HG02981 (cell line): ENCODE measurements around the gene LRCH4.
A peak's percentile ranks its signal among the peaks of the same experiment; 100 is the strongest.

Source experiments
- ATAC-seq: cut with Tn5 transposase; IDR thresholded peaks from one replicate; pipeline ENCODE4 v1.9.1; 2021; ENCODE audit warnings: mild to moderate bottlenecking, moderate library complexity; ENCODE audit not compliant: unreplicated experiment

The LRCH4 gene

DNA sequence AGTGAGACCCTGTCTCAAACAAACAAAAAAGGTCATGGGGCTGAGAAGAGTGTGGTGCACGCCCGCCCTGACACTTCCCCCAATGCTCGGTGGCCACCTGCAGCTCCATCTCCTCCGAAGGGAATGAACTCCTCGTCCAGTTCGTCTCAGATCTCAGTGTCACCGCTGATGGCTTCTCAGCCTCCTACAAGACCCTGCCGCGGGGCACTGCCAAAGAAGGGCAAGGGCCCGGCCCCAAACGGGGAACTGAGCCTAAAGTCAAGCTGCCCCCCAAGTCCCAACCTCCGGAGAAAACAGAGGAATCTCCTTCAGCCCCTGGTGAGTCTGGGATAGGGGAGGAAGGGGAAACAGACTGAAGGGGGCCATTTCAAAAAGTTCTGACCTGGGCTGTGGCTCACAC lies 20.4 kb upstream of the LRCH4 start:
- ATAC-seq, result no peak

DNA sequence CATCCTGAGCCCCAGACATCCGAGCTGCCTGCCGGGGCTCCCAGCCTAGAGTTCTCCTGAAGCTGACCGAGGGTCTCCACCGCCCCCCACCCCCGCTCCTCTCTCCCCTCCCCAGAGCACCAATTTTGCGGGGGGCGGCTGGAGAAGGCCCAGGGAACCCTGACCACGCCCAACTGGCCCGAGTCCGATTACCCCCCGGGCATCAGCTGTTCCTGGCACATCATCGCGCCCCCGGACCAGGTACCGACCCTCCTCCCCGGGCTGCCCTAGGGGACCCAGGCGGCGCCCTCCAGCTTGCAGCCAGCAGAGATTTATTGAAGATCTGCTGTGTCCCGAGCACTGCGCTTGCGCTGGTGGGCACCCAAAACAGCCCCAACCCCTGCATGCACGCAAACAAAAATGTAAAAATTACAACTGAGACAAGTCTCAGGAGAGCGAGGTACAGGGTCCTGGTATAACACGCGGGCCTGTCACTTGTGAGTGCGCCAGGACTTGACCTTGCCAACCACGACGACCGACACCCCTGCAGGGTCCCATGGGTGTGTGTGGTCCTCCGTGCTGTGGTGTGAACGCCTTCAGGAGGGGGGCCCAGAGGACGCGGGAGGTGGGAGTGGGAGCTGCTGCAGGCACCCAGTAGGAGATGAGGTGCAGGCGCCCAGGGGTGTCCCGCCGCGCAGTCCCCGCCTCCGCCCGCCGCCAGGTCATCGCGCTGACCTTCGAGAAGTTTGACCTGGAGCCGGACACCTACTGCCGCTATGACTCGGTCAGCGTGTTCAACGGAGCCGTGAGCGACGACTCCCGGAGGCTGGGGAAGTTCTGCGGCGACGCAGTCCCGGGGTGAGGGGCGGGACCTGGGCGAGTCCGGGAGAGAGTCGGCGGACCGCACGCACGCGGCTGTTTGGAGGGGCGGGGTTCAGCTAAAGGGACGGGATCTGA lies 19.3 kb upstream of the LRCH4 start:
- ATAC-seq, result no peak

DNA sequence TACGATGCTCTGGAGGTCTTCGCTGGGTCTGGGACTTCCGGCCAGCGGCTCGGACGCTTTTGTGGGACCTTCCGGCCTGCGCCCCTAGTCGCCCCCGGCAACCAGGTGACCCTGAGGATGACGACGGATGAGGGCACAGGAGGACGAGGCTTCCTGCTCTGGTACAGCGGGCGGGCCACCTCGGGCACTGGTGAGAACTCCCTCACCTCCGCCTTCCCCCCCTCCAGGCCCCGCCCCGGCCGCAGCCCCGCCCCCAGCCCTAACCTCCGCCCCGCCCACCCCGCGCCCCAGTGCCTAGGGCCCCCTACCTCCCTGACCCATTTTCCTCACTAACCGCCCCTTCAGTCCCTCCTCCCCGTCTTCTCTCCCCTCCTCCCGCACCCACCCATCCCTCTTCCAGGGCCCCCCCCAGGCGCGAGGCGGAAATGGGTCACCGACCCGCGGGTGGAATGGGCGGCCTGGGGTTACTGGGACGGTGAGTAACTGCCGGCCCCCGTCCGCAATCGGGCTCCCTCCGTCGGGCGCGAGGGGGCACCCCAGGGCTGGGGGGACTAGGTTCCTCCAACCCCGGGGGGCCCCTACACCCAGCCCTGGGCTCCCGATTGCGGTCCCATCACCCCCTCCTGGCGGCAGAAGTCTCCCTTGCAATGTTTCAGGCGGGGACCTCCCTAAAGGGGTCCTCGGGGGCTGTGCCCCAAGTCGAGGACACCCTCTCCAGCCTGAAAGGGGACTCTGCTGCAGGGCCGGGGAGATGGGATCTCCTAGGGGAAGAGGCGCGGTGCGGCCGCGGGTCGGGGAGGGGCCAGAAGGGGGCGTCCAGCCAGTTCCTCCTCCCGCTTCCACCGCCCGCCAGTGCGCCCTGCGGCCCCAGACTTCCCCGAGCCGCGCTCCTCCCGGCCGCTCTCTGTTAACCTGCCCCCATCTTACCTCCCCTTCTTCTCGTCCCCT lies 18.4 kb upstream of the LRCH4 start:
- ATAC-seq, result no peak

DNA sequence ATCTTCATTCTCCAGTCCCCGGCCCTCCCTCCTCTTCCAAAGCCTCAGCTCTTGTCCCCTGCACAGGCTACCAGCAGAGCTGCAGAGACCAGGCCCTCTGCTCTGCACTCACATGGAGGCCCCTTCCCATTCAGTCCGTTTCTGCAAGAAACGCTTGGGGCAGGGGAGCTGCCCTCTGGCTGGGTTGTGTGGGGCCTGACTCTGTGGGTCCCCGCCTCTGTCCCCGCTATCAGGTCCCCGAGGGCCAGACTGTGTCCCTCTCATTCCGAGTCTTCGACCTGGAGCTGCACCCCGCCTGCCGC lies 17.7 kb upstream of the LRCH4 start:
- no peak for ATAC-seq

DNA sequence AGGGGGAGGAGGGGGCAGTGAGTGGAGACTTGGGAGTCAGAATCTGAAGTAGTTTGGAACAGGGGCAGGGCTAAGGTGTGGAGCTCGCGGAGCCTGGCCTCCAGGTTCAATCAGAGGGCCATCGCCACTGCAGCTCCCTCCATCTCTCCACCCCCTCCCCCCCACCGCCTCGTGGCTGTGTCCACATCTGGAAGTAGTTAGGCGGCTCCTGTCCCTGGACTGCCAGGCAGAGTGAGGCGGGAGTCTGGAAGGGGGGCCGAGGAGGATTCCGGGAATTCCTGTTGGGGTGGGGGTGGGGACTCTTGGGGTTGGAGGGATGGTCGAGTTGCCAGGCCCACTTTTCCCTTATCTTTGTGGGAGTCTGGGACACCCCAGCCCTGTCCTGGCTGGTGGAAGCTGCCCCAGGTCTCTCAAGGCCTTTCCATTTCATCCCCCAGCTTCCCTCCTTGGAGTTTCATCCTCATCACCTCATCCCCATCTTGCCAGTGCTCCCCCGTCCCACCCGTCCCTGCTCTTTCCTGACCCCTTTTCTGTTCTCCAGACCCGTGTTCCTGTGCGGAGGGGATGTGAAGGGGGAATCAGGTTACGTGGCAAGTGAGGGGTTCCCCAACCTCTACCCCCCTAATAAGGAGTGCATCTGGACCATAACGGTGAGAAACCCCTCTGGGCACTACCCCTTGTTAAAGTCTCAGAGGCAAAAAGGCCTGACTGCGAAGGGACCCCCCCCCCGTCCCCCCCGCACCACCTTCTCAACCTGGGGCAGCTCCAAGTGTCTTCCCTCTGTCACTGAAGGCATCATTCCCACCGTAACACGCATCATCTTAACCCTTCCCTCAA lies 17.2 kb upstream of the LRCH4 start:
- ATAC-seq, result no peak

DNA sequence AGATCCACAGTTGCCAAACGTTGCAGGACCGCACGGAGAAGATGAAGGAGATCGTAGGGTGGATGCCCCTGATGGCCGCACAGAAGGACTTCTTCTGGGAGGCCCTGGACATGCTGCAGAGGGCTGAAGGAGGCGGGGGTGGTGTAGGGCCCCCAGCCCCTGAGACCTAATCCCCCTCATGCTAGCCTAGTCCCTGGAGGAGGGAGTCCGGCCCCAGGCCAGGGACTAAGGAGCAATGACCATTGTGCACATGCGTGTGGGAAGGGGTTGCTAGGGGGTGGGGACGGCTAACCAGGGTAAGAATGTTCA lies 14.8 kb upstream of the LRCH4 start:
- no peak for ATAC-seq

DNA sequence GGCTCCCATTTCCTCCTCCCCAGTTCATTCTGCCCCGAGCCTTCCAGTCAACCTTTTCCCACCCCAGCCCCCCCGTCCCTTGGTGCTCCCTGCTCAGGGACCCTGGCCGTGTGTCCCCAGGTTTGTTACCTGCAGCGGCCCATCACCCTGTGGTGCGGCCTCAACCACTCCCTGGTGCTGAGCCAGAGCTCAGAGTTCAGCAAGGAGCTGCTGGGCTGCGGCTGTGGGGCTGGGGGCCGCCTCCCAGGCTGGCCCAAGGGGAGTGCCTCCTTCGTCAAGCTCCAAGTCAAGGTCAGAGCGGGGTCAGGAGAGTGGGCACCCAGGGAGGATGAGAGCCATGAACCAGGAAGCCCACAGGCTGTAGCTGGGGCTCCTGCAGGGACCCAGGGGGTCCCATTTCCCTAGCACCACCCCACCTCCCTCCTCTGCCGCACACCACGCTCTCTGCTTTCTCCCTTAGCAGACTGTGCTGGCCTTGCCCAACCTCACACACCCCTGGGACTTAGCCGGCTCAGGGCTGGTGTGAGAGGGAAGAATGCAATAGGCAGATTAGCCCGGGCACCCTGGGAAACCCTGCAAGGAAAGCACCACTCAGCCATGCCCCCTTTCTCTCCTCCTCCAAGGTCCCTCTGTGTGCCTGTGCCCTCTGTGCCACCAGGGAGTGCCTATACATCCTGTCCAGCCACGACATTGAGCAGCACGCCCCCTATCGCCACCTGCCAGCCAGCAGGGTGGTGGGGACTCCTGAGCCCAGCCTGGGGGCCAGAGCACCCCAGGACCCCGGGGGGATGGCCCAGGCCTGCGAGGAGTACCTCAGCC lies 14.2 kb upstream of the LRCH4 start:
- ATAC-seq, result no peak

DNA sequence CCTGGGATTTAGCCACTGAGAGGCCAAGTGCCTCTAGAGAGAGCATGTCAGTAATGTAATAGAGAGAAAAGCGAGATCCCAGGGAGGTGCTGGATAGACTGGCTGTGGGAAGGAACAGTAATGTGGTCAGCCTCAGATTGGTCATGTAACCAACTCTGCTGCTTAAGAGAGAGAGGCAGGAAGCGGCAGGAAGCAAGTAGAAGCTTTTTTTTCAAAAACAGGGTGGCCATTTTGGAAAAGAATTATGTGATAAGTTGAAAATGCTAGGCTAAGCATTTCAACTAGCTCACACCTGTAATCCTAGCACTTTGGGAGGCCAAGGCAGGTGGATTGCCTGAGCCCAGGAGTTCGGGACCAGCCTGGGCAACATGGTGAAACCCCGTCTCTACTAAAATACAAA lies 12.5 kb upstream of the LRCH4 start:
- no peak for ATAC-seq

DNA sequence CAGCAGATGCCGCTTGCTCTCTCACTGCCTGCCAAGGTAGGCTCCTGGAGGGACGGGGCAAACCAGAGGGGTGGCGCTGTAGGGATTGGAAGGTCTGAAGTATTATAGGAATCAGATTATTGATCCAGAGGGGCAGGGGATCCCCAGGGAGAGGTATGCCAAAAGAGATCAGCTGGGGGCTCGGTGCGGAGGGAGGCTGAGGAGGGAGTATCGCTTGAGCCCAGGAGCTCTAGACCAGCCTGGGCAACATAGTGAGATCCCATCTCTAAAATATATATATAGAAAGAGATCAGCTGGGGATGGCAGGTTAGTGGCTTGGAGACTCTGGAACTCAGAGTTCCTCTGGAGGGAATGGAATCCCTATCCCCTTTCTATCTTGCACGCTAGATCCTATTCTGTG lies 9.3 kb upstream of the LRCH4 start:
- ATAC-seq, result no peak

DNA sequence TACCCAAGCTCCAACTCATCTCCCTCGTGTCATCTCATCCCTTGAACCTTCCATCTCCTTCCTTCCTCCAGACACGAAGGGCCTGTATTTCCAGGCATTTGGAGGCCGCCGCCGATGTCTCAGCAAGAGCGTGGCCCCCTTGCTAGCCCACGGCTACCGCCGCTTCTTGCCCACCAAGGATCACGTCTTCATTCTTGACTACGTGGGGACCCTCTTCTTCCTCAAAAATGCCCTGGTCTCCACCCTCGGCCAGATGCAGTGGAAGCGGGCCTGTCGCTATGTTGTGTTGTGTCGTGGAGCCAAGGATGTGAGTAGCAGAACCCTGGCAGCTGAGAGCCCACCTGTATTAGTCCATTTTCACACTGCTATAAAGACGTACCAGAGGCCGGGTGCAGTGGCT lies 5.7 kb upstream of the LRCH4 start:
- no peak for ATAC-seq

DNA sequence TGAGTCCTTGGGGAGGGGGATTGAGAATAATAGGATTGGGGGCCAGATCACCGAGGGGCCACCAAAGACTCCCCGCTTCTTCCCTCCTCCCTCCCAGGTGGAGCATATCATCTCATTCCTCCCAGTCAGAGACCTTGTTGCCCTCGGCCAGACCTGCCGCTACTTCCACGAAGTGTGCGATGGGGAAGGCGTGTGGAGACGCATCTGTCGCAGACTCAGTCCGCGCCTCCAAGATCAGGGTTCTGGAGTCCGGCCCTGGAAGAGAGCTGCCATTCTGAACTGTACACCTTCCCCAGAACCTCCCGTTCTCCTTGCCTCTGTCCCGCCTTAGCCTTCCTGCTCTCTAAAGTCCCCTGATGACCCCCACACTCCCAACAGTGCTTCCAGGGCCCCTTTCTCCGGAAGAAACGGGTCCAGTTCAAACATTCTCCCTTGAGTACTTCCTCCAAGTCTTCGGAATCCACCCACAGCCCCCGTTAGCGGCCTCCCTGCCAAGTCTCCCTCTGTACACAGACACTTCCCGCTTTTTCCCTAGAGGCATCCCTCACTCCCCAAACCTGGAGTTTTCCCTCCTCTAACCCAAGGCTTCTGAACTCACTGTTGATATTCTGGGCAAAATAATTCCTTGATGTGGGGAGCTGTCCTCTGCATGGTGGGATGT lies 4.3 kb upstream of the LRCH4 start:
- no peak for ATAC-seq

DNA sequence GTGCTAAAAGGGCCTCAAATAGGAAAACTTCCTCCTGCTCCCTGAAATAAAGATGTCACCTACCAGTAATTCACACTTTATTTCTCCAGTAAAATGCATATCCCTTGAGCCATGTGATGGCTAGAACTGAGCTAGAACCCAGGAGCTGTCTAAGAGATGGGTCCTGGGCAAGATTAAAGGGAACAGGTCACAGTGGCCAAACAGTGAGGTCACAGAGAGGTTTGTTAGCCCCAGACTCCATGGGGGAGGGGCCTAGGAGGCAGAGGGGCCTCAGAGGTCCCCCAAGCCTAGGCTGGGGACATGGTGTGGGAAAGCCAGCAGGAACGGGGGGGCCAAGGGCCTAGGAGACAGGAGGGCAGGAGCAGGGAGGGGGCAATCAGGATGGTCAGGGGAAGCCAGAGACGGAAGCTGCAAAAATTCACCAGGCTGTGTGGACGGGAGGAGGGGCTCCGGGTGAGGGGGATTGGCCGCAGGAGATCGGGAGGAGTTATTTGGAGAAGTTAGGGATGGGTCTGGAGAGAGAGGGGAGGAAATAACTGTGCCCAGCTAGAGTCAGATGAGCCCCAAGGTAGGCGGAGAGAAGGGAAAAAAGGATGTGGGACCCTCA lies 3.5 kb upstream of the LRCH4 start:
- ATAC-seq, result no peak

DNA sequence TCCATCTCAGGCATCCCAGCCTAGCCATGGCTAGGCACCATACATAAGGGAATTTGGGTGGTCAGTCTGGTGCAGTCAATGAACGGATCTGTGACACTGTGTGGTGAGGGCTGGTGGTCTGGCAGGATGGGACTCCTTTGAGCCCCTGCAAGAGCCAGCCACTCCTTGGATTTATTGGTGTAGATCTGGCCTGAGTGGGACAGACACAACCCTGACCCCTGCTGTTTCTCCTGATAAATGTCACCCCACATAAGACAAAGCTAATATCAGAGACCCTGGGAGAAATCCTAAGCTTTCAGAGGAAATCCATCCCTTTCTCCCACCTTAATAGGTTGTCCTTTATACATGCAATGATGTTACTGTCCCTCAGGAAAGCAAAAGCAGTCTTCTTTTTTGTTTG lies 2.5 kb upstream of the LRCH4 start:
- ATAC-seq, result no peak

DNA sequence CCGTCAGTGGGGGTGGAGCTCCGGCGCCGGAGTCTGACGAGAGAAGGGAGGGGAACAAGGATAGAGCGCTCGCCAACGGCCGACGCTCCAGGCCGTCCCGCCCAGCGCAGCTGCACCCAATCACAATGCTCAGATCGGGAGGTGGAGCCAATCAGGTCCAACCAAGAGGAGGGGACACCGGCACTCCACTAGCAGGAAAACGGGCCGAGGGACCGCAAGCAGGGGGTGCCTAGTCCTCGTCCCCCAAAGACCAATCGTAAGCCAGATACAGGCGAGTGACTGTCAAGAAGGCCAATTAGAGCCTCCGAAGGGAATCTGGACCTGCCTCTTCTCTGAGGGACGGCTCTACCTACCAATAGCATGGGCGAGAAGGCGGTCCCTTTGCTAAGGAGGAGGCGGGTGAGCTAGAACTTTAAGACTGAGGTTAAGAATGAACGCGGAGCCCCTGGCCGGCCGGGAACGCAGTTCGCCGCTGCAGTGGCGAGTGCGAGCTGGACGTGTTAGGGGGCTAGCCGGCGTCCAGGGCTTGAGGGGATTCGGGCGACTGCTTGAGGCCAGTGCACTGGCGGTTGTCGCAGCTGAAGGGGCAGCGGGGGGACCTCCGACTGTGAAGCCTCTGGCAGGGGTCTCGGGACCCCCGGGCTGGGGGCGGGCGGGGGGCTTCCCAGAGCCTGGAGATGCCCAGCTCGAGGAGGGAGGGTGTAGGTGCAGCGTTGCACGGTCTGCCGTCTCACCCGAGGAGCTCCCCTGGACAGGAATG lies 517 bp upstream of the LRCH4 start, which contains the start of gene FBXO24:
FBXO24 (plus strand) TSS at position 63 of the 760 bp plus-strand sequence; CDS start at position 361, 298 bp downstream.
- ATAC-seq, result peak; percentile 82

DNA sequence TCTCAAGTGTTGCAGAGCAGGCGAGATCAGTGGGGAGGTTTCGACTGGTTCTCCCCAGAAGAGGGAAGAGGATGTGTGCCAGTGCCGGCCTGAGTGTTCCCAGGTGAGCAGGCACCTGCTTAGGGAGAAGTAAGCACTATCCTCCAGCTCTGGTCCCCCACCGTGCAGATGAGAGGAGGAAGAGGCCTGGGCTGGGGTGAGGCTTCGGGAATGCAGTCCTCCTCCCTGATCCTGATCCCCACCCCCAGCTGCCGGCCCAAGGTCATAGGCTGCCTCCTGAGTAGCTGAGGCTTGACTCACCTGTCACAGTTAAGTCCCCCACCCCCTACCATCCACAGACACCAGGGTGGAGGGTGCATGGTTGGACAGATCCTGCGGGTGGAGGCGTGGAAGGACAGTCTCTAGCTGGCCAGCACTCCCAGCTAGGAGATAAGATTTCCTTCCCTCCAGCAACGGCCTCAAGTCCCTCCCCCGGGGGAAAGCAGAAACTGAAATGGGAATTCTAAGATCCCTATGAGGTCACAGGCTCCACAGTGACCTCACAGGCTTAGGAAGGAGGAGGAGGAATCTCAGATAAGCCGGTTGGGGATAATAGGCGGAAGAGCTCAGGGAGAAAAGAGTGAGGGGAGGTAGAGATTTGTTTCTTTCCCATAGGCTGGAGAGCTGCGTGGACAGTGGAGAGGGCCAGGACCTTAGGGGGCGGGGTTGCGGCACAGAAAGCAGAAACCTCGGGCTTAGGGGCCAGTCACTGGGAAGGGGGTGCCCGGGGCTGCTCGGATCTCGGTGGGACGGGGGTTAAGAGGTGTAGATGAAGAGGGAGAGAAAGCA lies 1.0 kb downstream of the LRCH4 start:
- ATAC-seq, result no peak

DNA sequence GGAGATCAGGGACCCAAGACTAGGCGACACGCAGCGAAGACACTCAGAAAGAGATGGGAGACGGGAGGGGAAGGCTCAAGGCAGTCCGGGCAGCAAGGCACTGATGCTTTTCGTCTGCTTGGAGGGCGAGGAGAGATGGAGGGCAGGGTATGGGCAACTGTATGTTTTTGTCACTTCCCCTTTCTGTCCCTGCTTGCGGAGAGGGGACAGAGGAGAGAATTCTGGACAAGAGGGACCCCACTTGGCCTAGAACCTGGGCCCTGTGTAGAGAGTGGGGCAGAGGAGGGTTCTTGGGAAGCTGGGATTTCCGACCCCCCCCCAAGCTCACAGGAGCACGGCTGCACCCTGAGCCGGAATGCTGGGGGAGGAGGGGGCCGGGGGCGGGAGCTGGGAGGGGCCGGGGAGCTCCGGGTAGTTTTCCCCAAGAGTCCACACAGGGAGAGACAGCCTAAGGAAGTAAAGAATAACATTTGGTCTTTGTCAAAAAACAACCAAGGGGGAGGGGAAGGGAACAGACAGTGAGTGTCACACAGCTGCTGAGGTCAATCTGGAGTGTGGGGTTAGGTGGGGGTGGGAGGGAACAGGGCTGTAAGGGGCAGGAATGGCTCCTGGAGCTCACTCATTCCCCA lies 1.8 kb downstream of the LRCH4 start:
- ATAC-seq, result no peak
